HCT116 (cell line): ENCODE results near the gene RTL1. TPM values are rescaled to one million over a fixed set of nuclear protein-coding genes. Genes with fewer than 3 reads are reported as not detected.

ENCODE experiments used
- ATAC-seq: fragments of 200-7000 bp; cut with Tn5 transposase; 2 replicates; pipeline ENCODE4 v1.9.1; 2020; ENCODE audit warnings: mild to moderate bottlenecking, moderate library complexity
- BruUV-seq: library from RNA; stranded (reverse); fragments of 400-500 nt; replicated peaks from 2 replicates; lab custom pipeline; 2021; lab: Mats Ljungman, UMichigan
- CTCF ChIA-PET: fragments of 300-600 bp; sonication (Branson Sonifier 250); formaldehyde crosslinking; loops from one replicate; lab custom pipeline; 2021; ENCODE audit warnings: antibody characterized with exemption; lab: Charles Lee
- POLR2A ChIA-PET: fragments of 300-600, 350-600 bp; sonication (Branson Sonifier 250); formaldehyde crosslinking; loops from one replicate; lab custom pipeline; 2021; ENCODE audit warnings: antibody characterized with exemption; lab: Charles Lee
- RAD21 ChIA-PET, 2 experiments: fragments of 300-600 bp; sonication (Branson Sonifier 250); formaldehyde crosslinking; loops; one replicate each; lab custom pipeline; 2023; ENCODE audit warnings: low total read pairs in 2 of 2; ENCODE audit not compliant: uncharacterized antibody in 2 of 2, unreplicated experiment in 2 of 2, low non-redundant PET in 1 of 2; lab: Charles Lee
- DNase-seq: peaks from one replicate; pipeline ENCODE4 v3.0.0-alpha.2; 2010; ENCODE audit warnings: low read depth, low spot score
- H2AFZ ChIP-seq: fragments of 200-600 bp; shearing (Covaris generic), sonication (generic); 2 replicates; pipeline ENCODE4 v1.6.1; 2017; ENCODE audit warnings: low read depth, mixed run types, mixed read lengths, antibody characterized with exemption, low read length; ENCODE audit not compliant: poor library complexity, severe bottlenecking
- H3K27ac ChIP-seq: 2 replicates; pipeline ENCODE4 v1.5.1; 2012; ENCODE audit warnings: low read depth, low read length
- H3K27me3 ChIP-seq: fragments of 200-600 bp; sonication (generic); 2 replicates; pipeline ENCODE4 v1.6.1; 2016; ENCODE audit warnings: mixed run types, low read length, mixed read lengths; ENCODE audit not compliant: insufficient read depth
- H3K36me3 ChIP-seq, 2 experiments: fragments of 200-500 bp in 1 of 2; fragments of 200-600 bp in 1 of 2; sonication (Bioruptor generic) in 1 of 2; sonication (generic) in 1 of 2; 2 replicates each; pipeline versions ENCODE4 v1.5.1 to v1.6.1; 2014 to 2016; ENCODE audit warnings: low read length in 2 of 2, inconsistent platforms in 1 of 2, mixed read lengths in 1 of 2, mixed run types in 1 of 2; ENCODE audit not compliant: insufficient read depth in 2 of 2, control insufficient read depth in 1 of 2
- H3K4me1 ChIP-seq, 2 experiments: fragments of 200-600 bp in 1 of 2; sonication (generic) in 1 of 2; 2 replicates each; pipeline versions ENCODE4 v1.5.1 to v1.6.1; 2012 to 2017; ENCODE audit warnings: low read length in 2 of 2, inconsistent platforms in 1 of 2, mild to moderate bottlenecking in 1 of 2, mixed read lengths in 1 of 2, mixed run types in 1 of 2, moderate library complexity in 1 of 2; ENCODE audit not compliant: insufficient read depth in 2 of 2, control insufficient read depth in 1 of 2
- H3K4me2 ChIP-seq: fragments of 200-600 bp; sonication (generic); 2 replicates; pipeline ENCODE4 v1.6.1; 2017; ENCODE audit warnings: mixed run types, low read length, mixed read lengths
- H3K4me3 ChIP-seq, 2 experiments: fragments of 200-600 bp in 1 of 2; sonication (generic) in 1 of 2; replicated peaks in 1 of 2; 2 replicates each; pipeline ENCODE4 v1.5.1; 2011 to 2016; ENCODE audit warnings: low read length in 2 of 2, control low read depth in 1 of 2, low read depth in 1 of 2, mild to moderate bottlenecking in 1 of 2, mixed read lengths in 1 of 2, mixed run types in 1 of 2
- H3K79me2 ChIP-seq: fragments of 200-600 bp; sonication (generic); 2 replicates; pipeline ENCODE4 v1.6.1; 2017; ENCODE audit warnings: mild to moderate bottlenecking, mixed run types, low read length, moderate library complexity, mixed read lengths; ENCODE audit not compliant: insufficient read depth
- H3K9ac ChIP-seq: fragments of 200-600 bp; sonication (generic); 2 replicates; pipeline ENCODE4 v1.6.1; 2016; ENCODE audit warnings: low read length, mixed read lengths
- H3K9me2 ChIP-seq: fragments of 200-600 bp; sonication (generic), shearing (Covaris generic); 2 replicates; pipeline ENCODE4 v1.6.1; 2017; ENCODE audit warnings: mixed run types, mild to moderate bottlenecking, moderate library complexity; ENCODE audit not compliant: insufficient read depth
- H3K9me3 ChIP-seq, 2 experiments: fragments of 200-500 bp in 1 of 2; fragments of 200-600 bp in 1 of 2; sonication (Bioruptor generic) in 1 of 2; sonication (generic) in 1 of 2; 2 replicates each; pipeline ENCODE4 v1.6.1; 2014 to 2017; ENCODE audit warnings: low read length in 2 of 2, mixed read lengths in 2 of 2, inconsistent platforms in 1 of 2, low read depth in 1 of 2, mild to moderate bottlenecking in 1 of 2, mixed run types in 1 of 2, moderate library complexity in 1 of 2; ENCODE audit not compliant: control insufficient read depth in 1 of 2, insufficient read depth in 1 of 2
- H4K20me1 ChIP-seq: fragments of 200-600 bp; sonication (generic), shearing (Covaris generic); 2 replicates; pipeline ENCODE4 v1.6.1; 2017; ENCODE audit warnings: mixed run types, mild to moderate bottlenecking, moderate library complexity; ENCODE audit not compliant: insufficient read depth
- ATF3 ChIP-seq: IDR thresholded peaks from 2 replicates; pipeline ENCODE4 v1.6.1; 2012
- CBX3 ChIP-seq: IDR thresholded peaks from 2 replicates; pipeline ENCODE4 v1.6.1; 2012; ENCODE audit warnings: low read depth
- CEBPB ChIP-seq: IDR thresholded peaks from 2 replicates; pipeline ENCODE4 v1.6.1; 2012; ENCODE audit warnings: low read depth
- CTCF ChIP-seq, 3 experiments: fragments of 200-600 bp in 1 of 3; sonication (generic) in 1 of 3; IDR thresholded peaks in 2 of 3; conservative IDR thresholded peaks in 1 of 3; 2 replicates each; pipeline ENCODE4 v1.5.1; 2012 to 2017; ENCODE audit warnings: low read depth in 2 of 3, low read length in 2 of 3, antibody characterized with exemption in 1 of 3, borderline replicate concordance in 1 of 3, control low read depth in 1 of 3, mild to moderate bottlenecking in 1 of 3, mixed read lengths in 1 of 3, mixed run types in 1 of 3, moderate library complexity in 1 of 3; ENCODE audit not compliant: insufficient read depth in 1 of 3
- EZH2phosphoT487 ChIP-seq: fragments of 200-600 bp; IDR thresholded peaks from 2 replicates; pipeline ENCODE4 v1.6.1; 2018; ENCODE audit warnings: antibody characterized with exemption, borderline replicate concordance
- MAX ChIP-seq: IDR thresholded peaks from 2 replicates; pipeline ENCODE4 v1.6.1; 2012
- POLR2AphosphoS5 ChIP-seq: IDR thresholded peaks from 2 replicates; pipeline ENCODE4 v1.6.1; 2011; ENCODE audit warnings: mild to moderate bottlenecking, low read depth, low read length, moderate library complexity
- RAD21 ChIP-seq: IDR thresholded peaks from 2 replicates; pipeline ENCODE4 v1.6.1; 2012; ENCODE audit warnings: low read depth, mild to moderate bottlenecking
- REST ChIP-seq: IDR thresholded peaks from 2 replicates; pipeline ENCODE4 v1.6.1; 2012; ENCODE audit warnings: low read depth
- SIN3A ChIP-seq: IDR thresholded peaks from 2 replicates; pipeline ENCODE4 v1.6.1; 2012; ENCODE audit warnings: low read depth
- SRF ChIP-seq: IDR thresholded peaks from 2 replicates; pipeline ENCODE4 v1.6.1; 2012; ENCODE audit warnings: low read depth
- TCF7L2 ChIP-seq: IDR thresholded peaks from 2 replicates; pipeline ENCODE4 v1.7.0; 2011; ENCODE audit warnings: borderline replicate concordance, inconsistent platforms; ENCODE audit not compliant: insufficient read depth, insufficient read length; ENCODE audit errors: extremely low read depth
- ZFX ChIP-seq: fragments of 450-650 bp; IDR thresholded peaks from 2 replicates; pipeline ENCODE4 v1.6.1; 2017
- ZNF274 ChIP-seq: fragments of 200-500 bp; sonication (Bioruptor generic); IDR thresholded peaks from 2 replicates; pipeline ENCODE4 v1.6.1; 2014; ENCODE audit warnings: mild to moderate bottlenecking, low read depth, low read length, inconsistent platforms
- intact Hi-C: fragments of 100-400 bp; cut with micrococcal nuclease; formaldehyde crosslinking; loops from 2 replicates; pipeline ENCODE4 v1.10.0; 2022
- total RNA-seq: library from RNA; stranded (reverse); gene quantifications from one replicate; pipeline ENCODE4 v1.2.1, GENCODE V29; 2021; ENCODE audit not compliant: unreplicated experiment

Gene RTL1
- total RNA-seq, 1 experiment from 2014 or later: not detected

- no peak for TF ChIP-seq CEBPB
- TF ChIP-seq SRF: no peak
- TF ChIP-seq SIN3A: no peak
- TF ChIP-seq MAX: no peak
- TF ChIP-seq REST: no peak
- no peak for TF ChIP-seq ZFX
- TF ChIP-seq RAD21: no peak
- no peak for TF ChIP-seq EZH2phosphoT487
These were observed 11.7 kb downstream of the RTL1 start (continued) for GRCh38 chr14:100891501-100892445.

- Histone ChIP-seq H3K27me3 (no peaks in the 10 kb centered on the region), H3K36me3 (no peaks in the 10 kb centered on the region), H3K4me3 (no peak overlapping the region), H2AFZ (no peak overlapping the region), H3K9me3 (no peaks in the 10 kb centered on the region), H3K79me2 (no peaks in the 10 kb centered on the region), H4K20me1 (no peaks in the 10 kb centered on the region), H3K9ac (no peak overlapping the region), H3K4me1 (no peaks in the 10 kb centered on the region), H3K9me2 (no peaks in the 10 kb centered on the region), H3K27ac (no peak overlapping the region), H3K4me2 (no peak overlapping the region)
- POLR2A ChIA-PET: no interaction called here
- ATAC-seq: no peak
- intact Hi-C loops: no loop called here
- BruUV-seq: no TSS peak
- CTCF ChIA-PET: interaction anchor here (1.3 to 1.5 kb wide), 2 partner anchors 10 to 49 kb away, joined by 3 read pairs; no protein-coding TSS in a partner anchor
- no peak for DNase-seq
- RAD21 ChIA-PET: no interaction called here
- no peak for TF ChIP-seq ZFX
- no peak for TF ChIP-seq POLR2AphosphoS5
- TF ChIP-seq TCF7L2: no peak
- no peak for TF ChIP-seq CBX3
- TF ChIP-seq CTCF (IDR thresholded peaks at IDR 0.05 in 2 of 3, conservative IDR thresholded peaks at IDR 0.05 in 1 of 3; ENCODE audit: borderline replicate concordance in 1 of 3, insufficient read depth in 1 of 3, low read depth in 2 of 3, low read length in 2 of 3): no peak
- TF ChIP-seq ATF3: no peak
- TF ChIP-seq ZNF274: no peak
- no peak for TF ChIP-seq RAD21
- no peak for TF ChIP-seq EZH2phosphoT487
- TF ChIP-seq CEBPB: no peak
These were observed 12.5 kb downstream of the RTL1 start for GRCh38 chr14:100891051-100891450.
